NOMO-1 treated with DMSO at 0.1 percent for 48 hours (cell line): ENCODE results near the gene RNASEH1.

Experiments used
- DNase-seq: peaks from one replicate; lab custom pipeline; 2025; ENCODE audit not compliant: unreplicated experiment; lab: John Stamatoyannopoulos, UW

Gene RNASEH1

DNA sequence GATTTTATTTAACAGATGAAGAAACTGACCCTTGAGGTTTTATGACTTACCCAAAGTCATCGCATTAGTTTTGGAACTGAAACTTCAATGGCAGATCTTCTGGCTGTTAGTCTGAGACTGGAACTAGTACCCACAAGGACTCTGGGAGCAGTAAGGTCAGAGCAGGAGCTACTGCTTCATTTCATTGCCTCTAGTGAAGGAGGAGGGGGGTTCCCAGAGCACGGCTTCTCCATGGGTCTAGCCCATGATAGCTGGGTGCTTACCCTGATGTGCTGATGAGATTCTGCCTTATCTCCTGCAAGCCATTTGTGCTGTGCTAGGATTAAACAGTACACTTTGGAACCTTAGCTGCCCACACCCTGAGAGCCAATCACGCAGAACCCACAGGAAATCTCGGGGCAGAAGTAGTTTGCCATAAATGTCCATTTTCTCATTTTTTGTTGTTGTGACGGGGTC lies 5.4 kb upstream of the RNASEH1 start:
- no peak for DNase-seq

- peak; percentile 14 for DNase-seq
Measured at GRCh38 chr2:3557639-3558204, 411 bp downstream of the RNASEH1 start.

DNA sequence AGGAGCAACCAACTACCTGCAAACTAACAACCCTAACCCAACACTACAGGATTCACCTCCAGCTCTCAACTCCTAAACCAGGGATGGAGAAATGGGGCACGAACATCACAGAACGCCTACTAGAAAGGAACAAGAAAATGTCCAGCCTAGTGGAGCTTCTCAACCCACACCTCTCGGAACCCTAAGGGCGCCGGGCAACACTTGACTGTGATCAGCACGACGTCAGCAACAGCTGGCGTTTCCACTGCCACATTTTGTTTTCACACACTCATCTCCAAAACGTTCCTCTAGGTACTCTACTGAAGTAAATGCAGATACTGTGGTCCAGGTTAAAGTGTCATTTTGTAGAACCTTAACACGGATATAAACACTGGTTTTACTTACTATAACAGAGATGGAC lies 4.2 kb downstream of the RNASEH1 start:
- DNase-seq = no peak

- DNase-seq = no peak
Measured at GRCh38 chr2:3547915-3548314, 10.2 kb downstream of the RNASEH1 start.

DNA sequence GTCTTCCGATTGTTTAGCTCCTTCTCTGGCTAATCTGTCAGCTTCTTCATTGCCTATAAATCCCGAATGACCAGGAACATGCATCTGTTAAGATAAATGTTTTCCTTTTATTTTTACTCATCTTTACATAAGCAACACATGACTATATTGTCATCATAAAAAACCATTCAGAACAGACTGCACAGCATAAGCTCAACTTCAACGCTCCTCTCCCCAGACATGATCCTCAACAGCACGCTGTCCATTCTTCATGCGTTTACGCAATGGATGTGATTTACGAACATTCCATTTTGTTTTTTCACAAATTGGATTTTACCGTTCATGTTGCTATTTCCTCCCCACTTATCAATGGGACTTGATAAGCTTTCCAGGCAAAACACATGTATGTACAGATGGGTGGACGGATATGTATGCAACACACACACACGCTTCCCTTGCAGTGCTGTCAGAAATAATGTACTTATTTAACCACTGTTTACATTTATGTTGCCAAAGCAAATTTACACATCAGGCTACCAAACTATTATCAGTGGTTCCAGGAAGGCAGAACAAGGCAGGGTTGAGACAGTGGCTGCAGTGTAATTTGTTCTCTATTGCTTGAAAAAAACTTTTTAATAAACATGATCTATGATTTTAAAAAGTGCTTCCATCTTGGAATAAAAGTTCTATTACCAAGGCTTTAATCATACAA lies 12.2 kb downstream of the RNASEH1 start:
- DNase-seq = no peak

GRCh38 chr2:3543023-3543683 lies 15.0 kb downstream of the RNASEH1 start:
- no peak for DNase-seq

- DNase-seq = no peak
Measured at GRCh38 chr2:3542107-3542506, 16.0 kb downstream of the RNASEH1 start.

DNA sequence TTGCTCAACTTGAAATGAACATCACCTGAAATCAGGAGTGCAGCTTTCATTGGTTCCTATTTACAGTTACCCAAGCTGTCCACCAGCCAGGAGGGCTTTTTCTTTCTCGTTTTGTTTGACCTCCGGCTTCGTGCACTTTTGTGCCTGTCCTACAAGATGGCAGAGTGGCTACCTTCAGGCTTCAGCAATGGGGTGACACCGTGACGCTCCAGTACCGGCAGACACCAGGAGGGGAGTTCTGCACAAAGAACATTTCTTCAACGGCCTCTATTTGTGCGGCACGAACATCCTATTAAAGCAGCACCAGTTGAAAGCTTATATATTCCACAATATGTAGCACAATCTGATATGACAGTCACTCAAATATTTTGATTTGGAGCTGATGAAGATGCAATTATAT lies 18.3 kb downstream of the RNASEH1 start:
- DNase-seq = no peak

GRCh38 chr2:3536682-3537632 lies 21.2 kb downstream of the RNASEH1 start:
- DNase-seq = peak; percentile 39

GRCh38 chr2:3535794-3536681 lies 22.1 kb downstream of the RNASEH1 start:
- peak; percentile 18 for DNase-seq

DNA sequence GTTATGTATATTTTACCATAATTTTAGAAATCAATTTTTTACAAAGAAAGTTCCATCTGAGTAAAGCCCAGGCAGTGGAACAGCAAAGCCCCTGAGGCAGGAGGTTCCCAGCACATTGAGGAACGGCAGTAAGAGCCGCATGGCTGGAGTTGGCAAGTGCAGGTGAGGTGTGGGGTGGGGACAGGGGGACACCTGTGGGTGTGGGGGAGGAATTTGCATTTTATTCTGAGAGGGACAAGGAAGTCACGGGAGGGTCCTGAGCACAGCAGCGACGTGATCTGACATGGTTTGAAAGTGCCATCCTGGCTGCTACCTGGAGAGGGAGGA lies 22.7 kb downstream of the RNASEH1 start:
- no peak for DNase-seq

- DNase-seq = no peak
Measured at GRCh38 chr2:3534251-3534814, 23.8 kb downstream of the RNASEH1 start.

DNA sequence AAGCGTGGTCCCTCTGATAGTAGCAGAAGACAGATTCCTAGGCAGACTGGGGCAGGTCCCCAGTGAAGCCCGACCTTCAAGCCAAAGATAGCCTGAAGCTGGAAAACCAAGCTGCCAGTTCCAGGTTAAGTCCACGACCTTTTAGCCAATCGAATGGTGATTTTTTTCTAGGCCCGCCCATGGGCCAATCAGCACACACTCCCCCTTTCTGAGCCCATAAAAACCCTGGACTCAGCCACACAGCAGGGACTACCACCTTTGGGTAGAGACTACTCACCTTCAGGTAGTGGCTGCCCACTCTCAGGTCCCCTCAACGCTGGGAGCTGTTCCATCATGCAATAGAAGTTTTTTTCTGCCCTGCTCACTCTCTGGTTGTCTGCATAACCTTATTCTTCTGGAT lies 24.3 kb downstream of the RNASEH1 start:
- DNase-seq = no peak

DNA sequence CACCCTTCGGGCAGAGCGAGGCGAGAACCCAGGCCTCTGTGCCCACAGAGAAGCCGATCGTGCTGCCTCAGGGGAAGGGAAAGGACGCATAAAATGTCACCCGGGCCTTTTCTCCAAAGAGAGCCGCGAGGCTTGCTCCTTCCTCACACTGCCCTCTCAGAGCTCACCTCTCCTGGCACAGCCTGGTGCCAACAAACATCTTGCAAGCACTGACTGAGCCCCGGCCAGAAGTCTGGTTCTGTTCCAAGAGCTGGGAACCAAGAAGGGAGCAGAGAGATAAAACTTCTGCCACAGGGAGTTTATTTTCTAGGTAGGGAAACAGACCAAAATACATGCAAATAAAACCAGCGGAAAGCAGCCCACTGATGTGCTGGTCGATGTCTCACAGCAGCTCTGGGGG lies 25.2 kb downstream of the RNASEH1 start:
- no peak for DNase-seq

GRCh38 chr2:3529316-3530025 lies 28.7 kb downstream of the RNASEH1 start:
- no peak for DNase-seq

- no peak for DNase-seq
Measured at GRCh38 chr2:3527886-3528785, 30.0 kb downstream of the RNASEH1 start.

DNA sequence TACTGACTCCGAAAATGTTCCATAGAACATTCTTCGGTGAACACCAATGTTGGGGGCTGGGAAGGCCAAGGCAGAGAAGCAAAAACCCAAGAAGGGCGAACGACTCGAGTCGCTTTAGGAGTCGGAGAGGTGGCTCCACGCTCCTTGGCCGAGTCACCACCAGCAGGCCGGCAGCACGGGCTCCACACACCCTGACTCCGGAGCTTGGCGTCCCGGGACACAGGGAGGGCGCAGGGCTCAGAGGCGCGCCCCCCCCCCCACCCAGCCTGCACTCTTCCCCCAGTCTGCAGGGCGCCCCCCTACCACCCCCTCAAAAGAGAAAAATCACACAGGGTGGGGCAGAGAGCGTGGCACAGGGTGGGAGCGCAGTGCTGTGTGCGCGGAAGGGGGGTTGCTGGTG lies 31.3 kb downstream of the RNASEH1 start:
- DNase-seq = no peak

GRCh38 chr2:3523551-3524041 lies 34.5 kb downstream of the RNASEH1 start:
- DNase-seq = no peak
